ENCODE results near the gene ZBTB20.

Gene ZBTB20

DNA sequence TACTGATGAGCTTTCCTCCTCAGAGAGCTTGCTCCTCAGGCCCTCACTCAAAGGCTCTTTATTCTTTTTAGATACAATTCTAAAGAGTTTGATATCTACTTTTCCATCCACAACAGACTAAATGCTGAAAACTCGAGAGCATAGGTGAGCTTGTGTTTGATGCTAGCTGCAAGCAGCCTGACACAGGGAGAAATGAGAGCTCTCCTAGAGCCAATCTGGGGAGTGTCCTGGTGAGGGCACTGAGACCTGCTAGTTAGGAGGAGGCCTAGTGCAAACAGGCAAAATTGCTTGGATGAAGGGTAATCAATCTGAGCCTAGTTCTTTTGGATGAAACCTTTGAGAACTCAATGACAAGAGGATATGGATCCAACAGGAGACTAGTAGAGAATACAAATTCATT, 300.8 kb downstream of the ZBTB20 start:
- no peak for TF ChIP-seq FOXP2 (optimal IDR thresholded peaks at IDR 0.05; ENCODE audit: borderline replicate concordance, extremely low read depth, extremely low read length, insufficient read depth)
- TF ChIP-seq TAF1 (IDR thresholded peaks at IDR 0.05; ENCODE audit: borderline replicate concordance, insufficient read depth, low read length): no peak
- no peak for TF ChIP-seq POLR2AphosphoS5 (IDR thresholded peaks at IDR 0.05; ENCODE audit: low read depth, low read length)
- TF ChIP-seq SIN3A (IDR thresholded peaks at IDR 0.05; ENCODE audit: borderline replicate concordance, insufficient read depth, low read length): no peak
- TF ChIP-seq, protein P1, sequence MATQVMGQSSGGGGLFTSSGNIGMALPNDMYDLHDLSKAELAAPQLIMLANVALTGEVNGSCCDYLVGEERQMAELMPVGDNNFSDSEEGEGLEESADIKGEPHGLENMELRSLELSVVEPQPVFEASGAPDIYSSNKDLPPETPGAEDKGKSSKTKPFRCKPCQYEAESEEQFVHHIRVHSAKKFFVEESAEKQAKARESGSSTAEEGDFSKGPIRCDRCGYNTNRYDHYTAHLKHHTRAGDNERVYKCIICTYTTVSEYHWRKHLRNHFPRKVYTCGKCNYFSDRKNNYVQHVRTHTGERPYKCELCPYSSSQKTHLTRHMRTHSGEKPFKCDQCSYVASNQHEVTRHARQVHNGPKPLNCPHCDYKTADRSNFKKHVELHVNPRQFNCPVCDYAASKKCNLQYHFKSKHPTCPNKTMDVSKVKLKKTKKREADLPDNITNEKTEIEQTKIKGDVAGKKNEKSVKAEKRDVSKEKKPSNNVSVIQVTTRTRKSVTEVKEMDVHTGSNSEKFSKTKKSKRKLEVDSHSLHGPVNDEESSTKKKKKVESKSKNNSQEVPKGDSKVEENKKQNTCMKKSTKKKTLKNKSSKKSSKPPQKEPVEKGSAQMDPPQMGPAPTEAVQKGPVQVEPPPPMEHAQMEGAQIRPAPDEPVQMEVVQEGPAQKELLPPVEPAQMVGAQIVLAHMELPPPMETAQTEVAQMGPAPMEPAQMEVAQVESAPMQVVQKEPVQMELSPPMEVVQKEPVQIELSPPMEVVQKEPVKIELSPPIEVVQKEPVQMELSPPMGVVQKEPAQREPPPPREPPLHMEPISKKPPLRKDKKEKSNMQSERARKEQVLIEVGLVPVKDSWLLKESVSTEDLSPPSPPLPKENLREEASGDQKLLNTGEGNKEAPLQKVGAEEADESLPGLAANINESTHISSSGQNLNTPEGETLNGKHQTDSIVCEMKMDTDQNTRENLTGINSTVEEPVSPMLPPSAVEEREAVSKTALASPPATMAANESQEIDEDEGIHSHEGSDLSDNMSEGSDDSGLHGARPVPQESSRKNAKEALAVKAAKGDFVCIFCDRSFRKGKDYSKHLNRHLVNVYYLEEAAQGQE (IDR thresholded peaks at IDR 0.05; ENCODE audit: insufficient read depth in 1 of 2, low read depth in 2 of 2, low read length in 2 of 2): no peak

DNA sequence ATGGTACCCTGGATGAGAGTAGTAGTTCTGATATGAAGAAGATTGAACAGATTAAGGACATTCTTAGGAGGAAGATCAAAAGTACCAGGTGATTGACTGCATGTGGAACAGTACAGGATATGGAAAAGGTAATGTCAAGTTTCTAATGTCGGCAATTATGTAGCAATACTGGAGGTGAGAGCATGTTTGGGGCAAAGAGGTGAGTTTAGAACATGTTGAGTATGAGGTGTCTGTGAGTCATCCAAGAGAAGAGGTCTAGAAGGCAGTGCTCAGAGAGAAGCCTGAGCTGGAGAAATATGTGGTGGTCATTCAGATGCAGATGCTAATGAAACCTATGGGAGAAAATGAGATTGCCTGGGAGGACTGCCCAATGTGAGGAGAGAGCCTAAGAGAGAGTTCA, 305.6 kb downstream of the ZBTB20 start:
- TF ChIP-seq TAF1 (IDR thresholded peaks at IDR 0.05; ENCODE audit: borderline replicate concordance, insufficient read depth, low read length): no peak
- no peak for TF ChIP-seq POLR2AphosphoS5 (IDR thresholded peaks at IDR 0.05; ENCODE audit: low read depth, low read length)
- TF ChIP-seq FOXP2 (optimal IDR thresholded peaks at IDR 0.05; ENCODE audit: borderline replicate concordance, extremely low read depth, extremely low read length, insufficient read depth): no peak

DNA sequence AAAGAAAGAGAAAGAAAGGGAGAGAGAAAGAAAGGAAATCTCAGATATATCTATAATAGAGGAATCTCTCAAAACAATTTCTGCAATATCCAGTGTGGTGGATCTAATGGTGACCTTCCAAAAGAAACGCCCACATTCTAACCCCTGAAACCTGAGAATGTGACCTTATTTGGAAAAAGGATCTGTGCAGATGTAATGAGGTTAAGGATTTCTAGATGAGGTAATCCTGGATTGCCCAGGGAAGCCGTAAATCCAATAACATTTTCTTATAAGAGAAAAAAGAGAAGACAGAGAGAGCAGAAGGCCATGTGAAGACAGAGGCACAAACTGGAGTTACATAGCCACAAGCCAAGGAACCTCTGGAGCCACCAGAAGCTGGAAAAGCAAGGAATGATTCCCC, 307.6 kb downstream of the ZBTB20 start:
- TF ChIP-seq FOXP2 (optimal IDR thresholded peaks at IDR 0.05; ENCODE audit: borderline replicate concordance, extremely low read depth, extremely low read length, insufficient read depth): no peak
- no peak for TF ChIP-seq TAF1 (IDR thresholded peaks at IDR 0.05; ENCODE audit: borderline replicate concordance, insufficient read depth, low read length)
- no peak for TF ChIP-seq SIN3A (IDR thresholded peaks at IDR 0.05; ENCODE audit: borderline replicate concordance, insufficient read depth, low read length)
- TF ChIP-seq POLR2AphosphoS5 (IDR thresholded peaks at IDR 0.05; ENCODE audit: low read depth, low read length): no peak
- TF ChIP-seq, protein P1 (IDR thresholded peaks at IDR 0.05; ENCODE audit: insufficient read depth in 1 of 2, low read depth in 2 of 2, low read length in 2 of 2): no peak

DNA sequence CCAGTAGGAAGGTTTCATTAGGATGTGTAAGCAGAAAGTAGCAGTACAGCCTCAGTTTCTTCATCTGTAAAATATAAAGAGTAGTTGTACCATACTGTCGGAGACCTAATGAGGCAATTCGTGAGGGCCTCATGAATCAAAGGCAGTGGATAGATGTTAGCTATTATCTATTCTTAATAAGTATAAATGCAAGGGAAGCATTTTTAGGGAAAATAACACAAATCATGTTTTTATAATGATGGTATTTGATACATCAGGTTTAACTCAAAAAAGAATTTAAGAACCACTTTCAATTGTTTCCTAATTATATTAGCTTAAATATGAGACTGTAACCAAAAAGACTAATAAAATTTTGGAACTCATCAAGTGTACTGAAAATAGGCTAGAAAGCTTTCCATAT, 309.1 kb downstream of the ZBTB20 start:
- TF ChIP-seq, protein P1 (IDR thresholded peaks at IDR 0.05; ENCODE audit: insufficient read depth in 1 of 2, low read depth in 2 of 2, low read length in 2 of 2): no peak
- TF ChIP-seq POLR2AphosphoS5 (IDR thresholded peaks at IDR 0.05; ENCODE audit: low read depth, low read length) (no peak), TAF1 (IDR thresholded peaks at IDR 0.05; ENCODE audit: borderline replicate concordance, insufficient read depth, low read length) (no peak), FOXP2 (optimal IDR thresholded peaks at IDR 0.05; ENCODE audit: borderline replicate concordance, extremely low read depth, extremely low read length, insufficient read depth) (no peak), SIN3A (IDR thresholded peaks at IDR 0.05; ENCODE audit: borderline replicate concordance, insufficient read depth, low read length) (no peak)

DNA sequence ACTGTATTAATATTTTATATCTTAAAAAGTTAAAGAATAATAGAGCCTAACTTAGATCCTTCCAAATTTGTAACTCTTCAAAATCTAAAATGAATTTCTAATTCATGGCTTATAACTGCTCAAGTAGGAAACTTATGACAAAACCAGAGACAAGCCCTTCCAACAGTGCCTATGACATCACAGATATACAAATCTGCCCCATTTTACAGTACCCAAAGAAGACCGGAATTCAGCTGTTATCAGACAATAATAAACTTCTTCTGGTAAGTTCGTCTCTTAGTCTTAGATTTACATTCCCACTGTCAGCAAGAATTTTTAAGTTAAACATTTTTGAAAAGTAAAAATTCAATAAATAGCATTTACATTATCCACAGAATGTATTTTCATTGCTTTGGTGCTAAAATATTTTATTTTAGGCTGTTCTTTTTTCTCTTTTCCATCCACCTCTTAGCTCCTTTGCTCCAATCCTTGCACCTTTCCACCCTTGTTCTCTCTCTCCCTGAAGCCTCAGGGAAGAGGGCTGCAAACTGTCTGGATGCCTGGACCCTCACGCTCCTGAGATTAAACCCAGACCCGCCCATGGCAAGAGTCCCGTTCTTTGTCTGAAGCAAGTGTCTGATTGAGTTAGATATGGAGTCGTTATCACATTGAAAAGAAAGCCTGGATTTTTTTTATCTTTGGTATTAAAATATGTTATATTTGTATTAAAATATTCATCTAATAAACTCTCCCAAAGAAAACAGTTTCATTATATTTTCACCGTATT, 312.7 kb downstream of the ZBTB20 start:
- TF ChIP-seq SIN3A (IDR thresholded peaks at IDR 0.05; ENCODE audit: borderline replicate concordance, insufficient read depth, low read length) (no peak), FOXP2 (optimal IDR thresholded peaks at IDR 0.05; ENCODE audit: borderline replicate concordance, extremely low read depth, extremely low read length, insufficient read depth) (no peak), POLR2AphosphoS5 (IDR thresholded peaks at IDR 0.05; ENCODE audit: low read depth, low read length) (no peak), TAF1 (IDR thresholded peaks at IDR 0.05; ENCODE audit: borderline replicate concordance, insufficient read depth, low read length) (no peak)
- TF ChIP-seq, protein P1 (IDR thresholded peaks at IDR 0.05; ENCODE audit: insufficient read depth in 1 of 2, low read depth in 2 of 2, low read length in 2 of 2): no peak
